Ascending aorta (tissue), 2 donors: Measurements from ENCODE around the gene SPATC1L. TPM values are rescaled to one million over a fixed set of nuclear protein-coding genes. Genes with fewer than 3 reads are reported as not detected.
A peak's percentile ranks its signal among the peaks of the same experiment; 100 is the strongest.

Source experiments
- DNase-seq, 2 donors: peaks; one replicate each; pipeline ENCODE4 v3.0.0-alpha.2; 2019; ENCODE audit warnings: low spot score in 2 of 2
- H3K27ac ChIP-seq, 2 donors: fragments of 200-600 bp; sonication (generic); one replicate each; pipeline ENCODE4 v1.5.1; 2016 to 2017; ENCODE audit warnings: mild to moderate bottlenecking in 1 of 2
- H3K27me3 ChIP-seq: fragments of 200-600 bp; sonication (generic); one replicate; pipeline ENCODE4 v1.5.1; 2017
- H3K36me3 ChIP-seq, 2 donors: fragments of 200-600 bp; sonication (generic); one replicate each; pipeline ENCODE4 v1.5.1; 2016
- H3K4me1 ChIP-seq, 2 donors: fragments of 200-600 bp; sonication (generic); one replicate each; pipeline ENCODE4 v1.5.1; 2016 to 2017; ENCODE audit warnings: mild to moderate bottlenecking in 1 of 2
- H3K4me3 ChIP-seq, 2 donors: fragments of 200-600 bp; sonication (generic); one replicate each; pipeline ENCODE4 v1.5.1; 2016 to 2017; ENCODE audit warnings: mild to moderate bottlenecking in 1 of 2
- H3K9me3 ChIP-seq, 2 donors: fragments of 200-600 bp; sonication (generic); one replicate each; pipeline ENCODE4 v1.5.1; 2016
- CTCF ChIP-seq, 3 experiments: fragments of 200-600 bp in 2 of 3; fragments of 450-650 bp in 1 of 3; sonication (generic) in 2 of 3; IDR thresholded peaks; one replicate each; pipeline ENCODE4 v1.5.1; 2016 to 2019; ENCODE audit warnings: antibody characterized with exemption in 3 of 3, mild to moderate bottlenecking in 1 of 3, moderate library complexity in 1 of 3
- intact Hi-C: fragments of 100-400 bp; cut with DNase I; formaldehyde crosslinking; loops from one replicate; pipeline ENCODE4 v1.15.1; 2023
- total RNA-seq: library from RNA; depleted of rRNA; stranded (reverse); fragments of >200 nt; gene quantifications from one replicate; pipeline ENCODE4 v1.1.0, GENCODE V29; 2016

Gene SPATC1L
- total RNA-seq, 1 donor from 2014 or later: 37.4 TPM

GRCh38 chr21:46213620-46214286 lies 29.5 kb upstream of the SPATC1L start:
- no peak for DNase-seq
- H3K36me3 ChIP-seq: peaks cover 67 to 89% of the 10 kb centered on the region in 2 donors
- H3K27me3 ChIP-seq: no peaks in the 10 kb centered on the region
- intact Hi-C loops: no loop called here
- no peak overlapping the region for H3K4me3 ChIP-seq
- no peak overlapping the region for H3K27ac ChIP-seq
- no peaks in the 10 kb centered on the region for H3K4me1 ChIP-seq
- no peaks in the 10 kb centered on the region for H3K9me3 ChIP-seq
- no peak for TF ChIP-seq CTCF (IDR thresholded peaks at IDR 0.05)

- intact Hi-C loops: no loop called here
- Histone ChIP-seq H3K27ac (no peak overlapping the region), H3K36me3 (peaks cover 71 to 94% of the 10 kb centered on the region in 2 donors), H3K9me3 (no peaks in the 10 kb centered on the region), H3K4me3 (no peak overlapping the region), H3K27me3 (no peaks in the 10 kb centered on the region), H3K4me1 (no peaks in the 10 kb centered on the region)
- TF ChIP-seq CTCF (IDR thresholded peaks at IDR 0.05): no peak
- peak in 1 of 2 donors; percentile 51 for DNase-seq
These were observed 28.6 kb upstream of the SPATC1L start for GRCh38 chr21:46212721-46213484.

- no peak for TF ChIP-seq CTCF (IDR thresholded peaks at IDR 0.05)
- Histone ChIP-seq H3K27me3 (no peaks in the 10 kb centered on the region), H3K4me3 (no peak overlapping the region), H3K36me3 (peaks cover 80 to 95% of the 10 kb centered on the region in 2 donors), H3K9me3 (no peaks in the 10 kb centered on the region), H3K4me1 (no peaks in the 10 kb centered on the region), H3K27ac (no peak overlapping the region)
- intact Hi-C loops: no loop called here
- no peak for DNase-seq
These were observed 27.8 kb upstream of the SPATC1L start for GRCh38 chr21:46211786-46212720.

- DNase-seq: no peak
- H3K36me3 ChIP-seq: peaks cover 85 to 97% of the 10 kb centered on the region in 2 donors
- H3K4me3 ChIP-seq: no peak overlapping the region
- no peaks in the 10 kb centered on the region for H3K4me1 ChIP-seq
- no peak overlapping the region for H3K27ac ChIP-seq
- TF ChIP-seq CTCF (IDR thresholded peaks at IDR 0.05): no peak
- intact Hi-C loops: no loop called here
- no peaks in the 10 kb centered on the region for H3K9me3 ChIP-seq
- H3K27me3 ChIP-seq: no peaks in the 10 kb centered on the region
These were observed 27.1 kb upstream of the SPATC1L start for GRCh38 chr21:46211376-46211775.

GRCh38 chr21:46210378-46211136 lies 26.3 kb upstream of the SPATC1L start:
- intact Hi-C loops: no loop called here
- H3K36me3 ChIP-seq: peaks cover 85 to 97% of the 10 kb centered on the region in 2 donors
- no peaks in the 10 kb centered on the region for H3K4me1 ChIP-seq
- TF ChIP-seq CTCF (IDR thresholded peaks at IDR 0.05): no peak
- H3K27me3 ChIP-seq: no peaks in the 10 kb centered on the region
- H3K4me3 ChIP-seq: no peak overlapping the region
- H3K9me3 ChIP-seq: no peaks in the 10 kb centered on the region
- H3K27ac ChIP-seq: no peak overlapping the region
- peak in 1 of 2 donors; percentile 54 for DNase-seq
